Stimulated activated naive CD8-positive, alpha-beta T cell treated with anti-CD3 and anti-CD28 coated beads, Interleukin-15, Interleukin-2, amounts not matched to agents 100 U/mL and 50 U/mL, for 24 hours (primary cell): ENCODE results near the gene LRRC49.
A peak's percentile ranks its signal among the peaks of the same experiment; 100 is the strongest.
"Not testable (repeated sequence)": the region's sequence is repeated elsewhere in the genome, so short reads cannot be mapped to it uniquely, and the experiment has no call there.

Experiments
- ATAC-seq: fragments of 150-1000 bp; cut with Tn5 transposase; one replicate; pipeline ENCODE4 v1.10.0; 2021
- DNase-seq: peaks from one replicate; pipeline ENCODE4 v3.0.0; 2021

LRRC49 gene

DNA sequence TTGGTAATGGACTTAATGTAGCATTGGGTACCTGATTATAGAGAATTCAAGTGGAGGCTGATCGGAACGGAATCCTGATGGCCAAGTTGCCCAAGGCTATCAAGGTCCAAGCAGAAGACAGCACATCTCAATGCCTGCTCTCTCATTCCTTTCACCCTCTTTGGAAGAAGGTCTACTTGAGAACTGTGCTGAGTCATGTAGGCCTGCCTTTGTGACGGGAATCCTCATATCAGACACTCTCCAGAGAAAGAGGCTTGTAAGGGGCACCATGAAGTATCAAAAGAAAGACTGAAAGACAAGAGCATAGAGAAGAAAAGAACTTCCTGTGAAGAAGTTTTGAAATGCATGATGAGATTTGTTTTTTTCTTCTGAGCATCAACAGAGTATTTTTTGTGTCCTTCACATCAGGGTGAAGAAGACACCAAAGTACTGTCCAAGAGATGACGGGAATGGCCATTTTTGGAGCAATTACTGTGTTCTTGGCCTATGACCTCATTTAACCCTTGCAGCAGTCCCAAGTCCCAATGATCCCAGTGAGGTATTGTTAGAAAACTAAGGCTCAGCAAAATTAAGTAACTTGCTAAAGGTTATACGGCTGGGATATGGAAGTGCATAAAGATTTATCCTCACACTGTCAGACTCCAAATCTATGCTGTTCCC, 25.5 kb upstream of the LRRC49 start:
- DNase-seq: no peak
- ATAC-seq: no peak

DNA sequence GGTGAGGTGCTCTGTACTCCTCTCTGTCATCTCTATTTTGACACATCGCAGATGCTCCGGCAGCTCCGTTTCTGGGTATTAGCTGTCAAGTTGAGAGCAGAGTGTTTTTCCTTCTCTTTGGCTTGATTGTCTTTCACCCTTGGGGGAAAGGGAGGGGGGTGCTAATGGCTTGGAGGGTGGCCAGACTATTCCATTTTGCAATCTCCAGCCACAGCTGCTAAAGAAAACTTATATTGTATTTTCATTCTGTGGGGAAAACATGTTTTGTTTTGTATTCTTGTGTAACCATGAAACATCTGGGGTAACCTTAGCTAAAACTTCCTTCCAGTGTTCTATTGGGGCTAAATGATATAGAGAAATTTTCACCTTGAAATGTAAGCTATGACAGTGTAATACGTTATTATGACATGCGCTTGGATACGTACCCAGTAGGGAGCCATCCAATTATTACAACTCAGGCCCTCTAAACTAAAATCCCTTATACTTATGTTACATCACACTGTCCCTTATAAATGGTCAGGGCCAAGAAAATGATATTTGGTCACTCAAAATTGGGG, 24.6 kb upstream of the LRRC49 start:
- ATAC-seq (no peak), DNase-seq (no peak)

DNA sequence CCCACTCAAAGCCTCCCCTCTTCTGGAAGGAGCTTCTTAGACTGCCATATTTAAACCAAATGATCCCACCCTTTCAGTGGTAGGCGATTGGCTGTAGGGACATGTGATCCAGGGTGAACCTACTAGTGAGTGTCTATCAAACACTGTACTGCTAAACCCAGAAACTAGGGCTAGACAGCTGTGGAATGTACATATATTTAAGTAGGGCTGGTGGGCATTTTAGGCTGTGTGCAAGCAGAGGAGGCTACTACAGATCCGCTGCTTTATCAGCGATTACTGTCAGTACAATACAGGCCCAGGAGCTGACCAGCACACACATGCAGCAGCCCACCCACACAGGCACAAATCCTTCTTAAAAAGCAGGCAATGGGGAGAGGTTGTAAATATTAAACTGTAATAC, 23.3 kb upstream of the LRRC49 start:
- no peak for ATAC-seq
- no peak for DNase-seq

DNA sequence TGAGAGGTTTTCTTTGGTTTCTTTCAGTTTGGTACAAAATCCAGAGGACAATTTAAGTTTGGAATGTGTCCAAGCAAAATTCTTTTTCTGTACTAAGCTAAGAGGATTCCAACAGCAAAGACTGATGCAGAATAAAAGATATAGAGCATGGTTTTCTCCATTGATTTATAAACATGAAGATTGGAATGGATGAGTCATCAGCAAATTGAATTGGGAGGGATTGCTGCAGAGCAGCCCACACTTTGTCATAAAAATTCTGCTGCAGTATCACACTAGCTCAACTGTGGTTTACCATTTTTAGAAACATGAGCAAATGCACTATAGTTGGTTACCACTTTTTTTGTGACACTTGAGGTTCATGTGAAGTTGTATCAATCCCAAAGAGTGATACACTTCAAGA, 22.6 kb upstream of the LRRC49 start:
- no peak for DNase-seq
- no peak for ATAC-seq

DNA sequence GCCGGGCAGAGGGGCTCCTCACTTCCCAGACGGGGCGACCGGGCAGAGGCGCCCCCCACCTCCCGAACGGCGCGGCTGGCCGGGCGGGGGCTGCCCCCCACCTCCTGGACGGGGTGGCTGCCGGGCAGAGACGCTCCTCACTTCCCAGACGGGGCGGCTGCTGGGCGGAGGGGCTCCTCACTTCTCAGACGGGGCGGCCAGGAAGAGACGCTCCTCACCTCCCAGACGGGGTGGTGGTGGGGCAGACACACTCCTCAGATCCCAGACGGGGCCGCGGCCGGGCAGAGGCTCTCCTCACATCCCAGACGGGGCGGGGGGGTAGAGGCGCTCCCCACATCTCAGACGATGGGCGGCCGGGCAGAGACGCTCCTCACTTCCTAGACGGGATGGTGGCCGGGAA, 21.1 kb upstream of the LRRC49 start:
- ATAC-seq, DNase-seq: not testable (repeated sequence)

DNA sequence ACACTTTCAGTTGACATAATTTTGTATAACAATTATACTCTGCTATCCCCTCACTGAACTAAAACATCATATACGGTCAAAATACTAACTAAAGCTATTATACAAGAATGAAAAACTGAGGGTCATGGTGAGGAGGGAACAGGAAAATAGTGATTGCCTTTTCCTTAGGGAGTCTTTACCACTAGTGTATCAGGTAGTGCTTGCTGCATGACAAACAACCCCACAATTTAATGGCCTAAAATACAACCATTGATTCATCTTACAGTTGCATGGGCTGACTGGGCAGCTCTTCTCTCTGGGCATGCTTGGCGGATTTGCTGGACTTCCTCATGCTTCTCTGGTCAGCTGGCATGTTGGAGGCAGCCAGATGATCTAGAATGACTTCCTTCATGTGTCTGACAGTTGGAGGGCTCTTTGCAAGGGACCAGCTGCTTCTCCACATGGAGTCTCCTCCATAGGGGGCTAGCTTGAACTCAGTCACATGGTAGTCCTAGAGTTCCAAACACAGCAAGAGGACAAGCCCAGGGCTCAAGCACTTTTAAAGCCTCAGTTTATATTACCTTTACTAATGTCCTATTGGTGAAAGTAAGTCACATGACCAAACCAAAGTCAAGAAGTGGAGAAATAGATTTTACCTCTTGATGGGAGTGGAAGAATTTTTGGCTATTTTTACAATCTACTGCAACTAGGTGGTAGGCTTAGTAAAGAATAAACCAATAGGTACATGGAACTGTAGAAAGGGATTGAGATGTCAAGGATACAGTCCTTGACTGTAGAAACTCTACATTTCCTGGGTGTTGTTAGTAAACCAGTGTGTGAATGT, 19.2 kb upstream of the LRRC49 start:
- ATAC-seq (no peak), DNase-seq (no peak)

DNA sequence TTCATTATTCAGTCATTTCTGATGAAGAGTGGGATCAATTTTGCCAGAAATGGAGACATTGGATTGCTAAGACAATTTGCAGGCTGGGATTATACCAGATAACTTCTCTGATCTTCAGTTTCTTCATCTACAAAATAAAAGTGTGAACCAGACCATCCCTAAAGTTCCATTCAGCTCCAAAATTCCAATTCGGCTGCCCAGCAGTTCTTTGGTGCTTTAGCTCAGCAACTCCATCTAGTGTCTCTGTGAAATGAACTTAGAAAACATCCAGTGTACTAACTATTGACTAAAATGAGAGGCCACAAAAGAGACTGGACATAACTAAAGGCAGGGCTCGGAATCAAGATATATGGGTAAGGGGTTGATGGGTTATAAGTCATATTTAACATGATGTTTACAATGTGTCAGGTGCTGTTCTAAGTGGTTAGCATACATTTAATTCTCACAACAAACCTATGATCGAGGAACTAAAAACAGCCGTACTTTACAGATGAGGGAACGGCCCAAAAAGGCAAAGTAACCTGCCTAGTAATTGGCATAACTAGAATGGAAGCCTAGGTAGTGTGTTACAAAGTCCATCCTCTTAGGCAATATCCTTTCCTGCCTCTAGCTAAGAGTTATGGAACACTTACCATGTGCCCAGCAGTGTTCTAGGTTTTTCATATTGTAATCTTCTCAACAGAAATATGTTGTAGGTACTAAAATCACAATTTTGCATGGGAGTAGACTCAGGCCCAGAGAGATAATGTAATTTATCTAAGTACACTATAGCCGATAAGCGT, 17.4 kb upstream of the LRRC49 start:
- DNase-seq: no peak
- ATAC-seq: no peak

DNA sequence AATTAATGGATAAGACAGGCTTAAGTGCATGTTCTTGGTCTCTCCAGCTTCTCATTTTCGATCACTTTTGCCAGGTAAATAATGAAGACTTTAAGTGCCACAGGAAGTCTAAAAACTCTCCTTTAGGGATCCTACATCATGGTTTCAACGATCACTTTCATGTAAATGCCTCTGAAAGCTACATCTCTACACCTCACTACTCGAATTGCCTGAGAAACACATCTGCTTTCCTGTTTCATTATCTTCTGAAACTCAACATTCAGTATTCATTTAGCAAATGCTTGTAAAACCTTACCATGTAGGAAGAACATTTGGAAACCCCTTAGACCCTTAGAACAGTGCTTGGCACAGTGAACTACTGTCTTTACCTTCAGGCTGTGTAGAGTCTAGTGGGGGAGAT, 16.6 kb upstream of the LRRC49 start:
- DNase-seq (no peak), ATAC-seq (no peak)

DNA sequence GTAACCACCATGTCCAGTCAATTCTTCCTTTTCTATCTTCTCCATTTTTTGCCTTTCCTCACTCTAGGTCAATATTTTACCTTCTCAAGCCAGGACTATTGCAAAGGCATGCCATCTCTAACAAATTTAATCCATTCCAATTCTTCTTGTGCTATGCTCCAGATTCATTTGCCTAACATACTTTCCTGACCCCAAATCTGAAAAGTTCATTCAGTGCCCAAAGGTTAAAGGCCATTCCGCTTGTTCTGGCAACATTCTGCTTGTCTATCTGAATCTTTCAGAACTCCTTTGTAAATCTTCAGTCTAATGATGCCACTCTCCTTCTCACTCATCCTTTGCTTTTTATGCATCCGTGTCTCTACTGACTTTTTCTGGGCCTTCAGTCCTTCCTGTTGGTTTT, 15.9 kb upstream of the LRRC49 start:
- ATAC-seq: no peak
- DNase-seq: no peak

DNA sequence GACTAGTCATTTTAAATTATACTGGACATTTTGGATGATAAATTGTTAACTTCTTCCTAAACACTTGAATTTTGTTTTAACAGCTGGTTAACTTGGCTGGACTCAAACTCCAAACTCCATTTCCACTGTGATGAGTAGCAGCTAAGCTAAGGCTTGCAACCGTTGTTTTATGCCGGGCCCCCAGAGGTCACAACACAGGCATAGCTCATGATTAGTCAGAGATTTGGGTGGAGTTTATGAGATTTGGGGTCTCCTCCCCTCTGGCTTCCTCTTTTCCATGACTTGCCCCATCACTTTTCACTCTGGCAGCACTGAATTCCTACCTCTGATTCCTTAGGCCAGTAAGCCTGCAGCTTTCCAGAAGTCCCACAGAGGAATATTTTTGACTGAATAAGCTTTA, 13.2 kb upstream of the LRRC49 start:
- DNase-seq (no peak), ATAC-seq (no peak)

DNA sequence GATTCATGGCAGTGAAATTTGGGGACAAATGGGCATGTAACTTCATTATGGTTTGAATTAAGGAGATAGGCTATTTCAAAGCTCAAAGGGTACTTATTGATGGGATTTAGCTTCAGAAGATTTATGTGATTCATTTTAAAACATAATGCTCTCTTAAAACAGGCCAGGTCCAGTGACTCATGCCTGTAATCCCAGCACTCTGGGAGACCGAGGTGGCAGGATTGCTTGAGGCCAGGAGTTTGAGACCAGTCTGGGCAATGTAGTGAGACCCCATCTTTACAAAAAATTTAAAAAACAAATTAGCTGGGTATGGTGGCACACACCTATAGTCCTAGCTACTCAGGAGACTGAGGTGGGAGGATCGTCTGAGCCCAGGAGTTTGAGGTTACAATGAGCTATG, 11.8 kb upstream of the LRRC49 start:
- DNase-seq: no peak
- ATAC-seq: no peak

DNA sequence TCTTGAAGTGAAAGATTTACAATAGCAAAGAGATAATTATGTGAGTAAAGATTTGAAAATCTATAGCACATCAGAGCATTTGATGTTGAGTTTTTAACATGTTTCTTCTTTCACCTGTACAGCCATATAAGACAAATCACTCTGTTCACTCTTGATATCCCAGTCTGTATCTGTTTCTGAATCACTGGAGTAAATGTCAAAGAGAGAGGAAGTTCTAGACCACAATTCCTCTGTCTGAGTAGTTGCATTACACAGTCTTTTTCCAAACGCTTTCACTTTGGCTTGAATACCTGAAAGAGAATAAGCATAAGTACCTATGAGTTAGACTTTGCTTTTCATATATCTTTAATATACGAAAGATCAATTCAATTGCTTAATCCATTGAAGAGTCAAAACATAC, 10.3 kb upstream of the LRRC49 start:
- DNase-seq: no peak

DNA sequence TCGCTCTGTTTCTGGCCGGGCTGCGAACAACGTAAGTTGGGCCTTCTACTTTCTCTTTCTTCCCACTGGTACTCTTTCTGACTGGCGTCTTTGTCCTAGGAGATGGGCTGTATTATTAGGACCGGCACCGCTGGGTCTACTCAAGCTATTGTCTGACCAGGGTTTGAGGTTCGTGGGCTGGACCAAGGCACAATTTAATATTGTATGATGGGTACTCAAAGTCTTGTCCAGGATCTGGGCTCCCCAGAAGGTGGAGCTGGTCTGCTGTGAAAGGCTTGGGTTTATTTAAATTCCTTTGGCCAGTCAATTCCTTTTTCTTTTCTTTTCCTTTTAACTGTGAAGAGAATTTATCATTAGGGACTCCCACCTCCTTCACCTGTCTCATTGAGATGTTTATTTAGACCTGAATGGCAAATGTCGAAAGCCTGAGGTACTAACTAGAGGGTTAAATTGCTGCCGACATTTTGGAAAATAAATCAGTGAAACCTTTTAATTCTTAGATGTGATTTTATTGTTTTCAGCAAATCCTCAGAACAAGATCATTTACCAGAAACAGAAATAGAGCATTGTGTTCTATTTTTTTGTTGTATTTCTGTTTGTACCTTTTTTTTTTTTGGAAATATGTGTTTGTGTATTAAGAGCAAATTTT, 410 bp downstream of the LRRC49 start:
- no peak for ATAC-seq

More for the DNA sequence above, 10.3 kb upstream of the LRRC49 start:
- ATAC-seq: peak; percentile 61

DNA sequence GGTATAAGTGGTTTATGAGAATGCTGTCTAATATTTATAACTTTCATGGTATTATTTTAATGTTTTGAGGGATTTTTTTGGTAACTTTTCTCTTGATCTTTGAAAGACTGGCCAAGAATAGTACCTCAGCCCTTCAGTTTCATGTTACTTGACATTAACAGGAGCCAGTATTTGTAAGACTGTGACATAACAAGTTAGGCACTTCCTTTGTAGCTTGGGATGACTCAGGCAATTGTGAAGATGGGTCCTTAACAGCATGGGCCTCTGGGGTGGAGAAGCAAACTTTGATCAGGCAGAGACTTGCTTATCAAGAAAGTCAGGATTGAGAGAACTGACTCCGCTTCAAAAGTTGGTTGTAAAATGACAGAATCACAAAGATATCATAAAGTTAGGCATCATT, 9.5 kb downstream of the LRRC49 start:
- ATAC-seq (no peak), DNase-seq (no peak)

More for the DNA sequence above, 410 bp downstream of the LRRC49 start:
- DNase-seq: no peak

DNA sequence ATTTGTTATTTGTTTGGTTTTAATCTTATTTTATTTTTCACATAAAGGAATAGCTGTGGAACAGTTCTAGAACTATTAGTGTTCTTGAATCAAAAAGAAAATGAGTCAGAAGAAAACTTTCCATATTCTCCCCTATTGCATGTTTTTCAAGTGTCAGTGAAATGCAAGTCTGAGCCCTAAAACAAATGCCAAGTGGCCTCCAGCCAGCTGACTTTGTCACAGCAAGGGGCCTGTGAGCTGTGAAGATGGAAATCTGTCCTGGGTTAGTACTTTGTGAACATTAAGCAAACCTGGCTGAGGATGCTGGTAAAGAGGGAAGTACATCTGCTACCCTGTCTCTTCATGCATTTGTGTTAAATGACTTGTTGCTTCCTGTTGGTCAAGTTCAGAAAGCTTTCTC, 14.2 kb downstream of the LRRC49 start:
- ATAC-seq (no peak), DNase-seq (no peak)

DNA sequence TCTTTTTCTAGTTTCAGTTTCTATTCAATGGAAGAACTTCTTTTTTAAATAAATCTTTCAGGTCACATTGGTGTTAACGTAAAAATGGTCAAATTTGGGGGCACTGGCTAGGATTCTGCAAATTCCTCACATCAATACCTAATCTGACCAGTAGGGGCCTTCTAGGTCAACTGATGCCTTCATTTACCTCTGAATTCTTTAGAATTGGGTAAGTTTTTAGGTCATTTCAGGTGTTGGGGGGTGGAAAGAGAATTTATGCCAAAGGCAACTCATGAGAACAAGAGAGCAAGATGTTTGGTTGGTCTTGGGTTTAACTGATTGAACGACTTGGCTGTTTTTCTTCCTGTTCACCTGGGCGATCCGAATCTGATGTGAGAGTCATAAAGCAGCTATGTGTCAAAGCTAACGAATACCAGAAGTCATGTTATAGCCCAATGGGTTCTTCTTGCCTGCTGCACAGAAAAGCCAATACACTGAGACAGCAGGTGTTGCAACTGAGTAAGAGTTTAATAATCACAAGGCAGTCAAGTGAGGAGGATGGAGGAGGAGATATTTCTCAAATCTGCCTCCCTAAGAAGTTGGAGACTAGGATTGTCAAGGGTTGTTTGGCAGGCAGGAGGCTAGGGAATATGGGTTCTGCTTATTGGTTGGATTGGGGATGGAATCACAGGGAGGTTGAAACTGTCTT, 15.3 kb downstream of the LRRC49 start:
- DNase-seq (no peak), ATAC-seq (no peak)

DNA sequence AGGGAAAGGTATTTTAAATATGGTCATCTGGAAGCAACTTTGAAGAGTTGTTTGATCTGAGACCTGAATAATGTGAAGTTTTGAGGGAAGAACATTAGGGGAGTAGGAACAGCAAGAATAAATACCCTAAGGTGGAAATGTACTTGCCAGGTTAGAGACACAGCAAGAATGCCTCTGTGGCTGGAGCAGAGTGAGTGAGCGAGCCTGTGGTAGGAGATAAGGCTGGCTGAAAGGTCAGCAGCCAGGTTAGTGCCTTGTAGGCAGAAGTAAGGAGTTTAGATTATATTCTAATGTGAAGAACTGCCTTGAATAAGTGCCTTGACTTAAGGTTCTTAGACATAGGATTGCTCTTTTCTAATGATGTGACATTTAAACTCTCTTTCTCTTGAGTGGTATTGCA, 18.3 kb downstream of the LRRC49 start:
- DNase-seq (no peak), ATAC-seq (no peak)

DNA sequence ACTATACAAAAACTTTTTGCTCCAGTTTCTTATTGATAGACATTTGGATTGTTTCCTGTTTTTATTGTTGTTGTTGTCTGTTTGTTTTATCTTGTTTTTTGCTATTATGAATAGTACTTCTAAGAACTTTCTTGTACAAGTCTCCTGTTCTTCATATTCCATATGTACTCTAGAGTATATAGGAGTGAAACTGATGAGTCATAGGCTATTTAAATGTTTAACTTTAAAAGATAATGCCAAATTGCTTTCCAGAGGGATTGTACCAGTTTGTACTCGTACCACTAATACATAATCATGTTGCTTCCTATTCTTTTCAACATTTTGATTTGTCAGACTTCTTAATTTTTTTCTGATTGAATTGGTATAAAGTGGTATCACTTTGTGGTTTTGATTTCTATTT, 19.6 kb downstream of the LRRC49 start:
- ATAC-seq (no peak), DNase-seq (no peak)

DNA sequence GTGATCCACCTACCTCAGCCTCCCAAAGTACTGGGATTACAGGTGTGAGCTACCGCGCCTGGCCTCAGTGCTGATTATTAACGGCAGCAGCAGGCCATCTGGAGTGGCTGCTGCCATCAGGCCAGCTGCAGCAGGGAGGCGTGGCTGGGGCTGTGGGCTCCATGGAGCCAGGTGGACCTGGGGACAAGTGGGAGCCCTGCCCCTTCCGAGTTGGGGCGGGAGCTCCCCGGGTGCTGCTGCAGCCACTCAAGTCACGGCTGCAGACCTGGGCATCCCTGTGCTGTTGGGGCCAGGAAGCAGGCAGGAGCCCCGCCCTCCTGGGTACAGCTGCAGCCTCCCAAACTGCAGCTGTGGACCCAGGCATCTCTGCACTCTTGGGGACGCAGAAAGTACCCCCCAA, 23.9 kb downstream of the LRRC49 start:
- no peak for DNase-seq

DNA sequence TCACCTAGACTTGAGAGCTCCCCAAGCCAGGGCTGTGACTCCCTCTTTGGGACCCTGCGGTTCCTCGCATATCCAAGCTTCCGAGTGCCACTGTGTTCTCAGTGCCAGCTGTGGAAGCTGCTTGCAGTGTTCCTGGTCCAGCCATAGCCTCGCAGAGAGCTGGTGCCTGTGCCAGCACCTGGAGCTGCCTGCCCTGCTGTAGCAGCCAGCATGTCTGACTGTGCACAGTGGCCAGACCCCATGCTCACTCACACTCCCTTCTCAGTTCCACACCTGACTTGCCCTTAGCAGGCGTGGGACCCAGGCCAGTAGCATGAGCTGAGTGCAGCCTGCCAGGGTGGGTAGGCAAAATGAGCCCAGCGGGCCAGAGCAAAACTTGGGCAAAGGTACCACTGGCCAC, 25.3 kb downstream of the LRRC49 start:
- ATAC-seq: no peak
- no peak for DNase-seq

More for the DNA sequence above, 23.9 kb downstream of the LRRC49 start:
- ATAC-seq: no peak

DNA sequence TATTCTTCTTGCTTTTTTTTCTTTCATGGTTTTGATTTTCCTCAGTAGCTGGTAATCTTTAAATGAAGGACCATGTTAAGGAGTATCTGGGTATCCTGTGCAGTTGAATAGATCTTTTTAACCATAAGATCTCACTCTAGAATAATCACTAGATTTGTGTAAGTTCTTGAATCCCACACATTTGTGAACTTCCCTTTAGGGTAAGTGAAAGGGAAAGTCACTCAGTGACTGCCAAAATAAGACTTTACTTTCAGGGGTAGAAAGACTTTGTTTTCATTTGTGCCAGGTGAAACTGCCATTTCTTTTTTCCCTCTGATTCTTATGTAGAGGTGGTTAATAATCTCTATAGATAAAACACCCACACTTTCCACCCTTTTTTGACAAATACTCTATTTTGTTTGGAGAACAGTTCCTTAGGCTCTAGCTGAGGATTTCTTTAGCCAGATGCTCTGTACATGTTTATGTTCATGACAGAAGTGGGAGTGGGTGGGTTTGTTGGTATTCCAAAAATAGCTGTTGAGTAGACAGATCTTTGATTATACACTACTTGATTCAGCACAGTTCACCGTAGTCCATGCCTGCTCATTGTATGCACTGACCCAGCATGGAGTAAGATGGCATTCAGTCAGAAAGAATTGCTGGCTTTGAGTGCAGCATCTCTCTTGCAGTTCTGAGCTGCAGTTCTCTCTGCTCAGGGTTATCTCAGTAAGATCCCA, 28.5 kb downstream of the LRRC49 start:
- no peak for DNase-seq
- no peak for ATAC-seq
